Prostate gland (tissue), 2 donors: Measurements from ENCODE around the gene PPARA.

ENCODE experiments used
- POLR2A ChIP-seq: fragments of 450-650 bp; IDR thresholded peaks from one replicate; pipeline ENCODE4 v1.6.1; 2016; ENCODE audit warnings: antibody characterized with exemption, mild to moderate bottlenecking
- POLR2AphosphoS5 ChIP-seq: sonication (generic); formaldehyde crosslinking; IDR thresholded peaks from one replicate; pipeline ENCODE4 v1.6.1; 2017; ENCODE audit warnings: antibody characterized with exemption
- TF ChIP-seq, protein P1 (sequence below), 4 experiments: fragments of 200-600 bp in 2 of 4; fragments of 450-650 bp in 2 of 4; sonication (generic) in 2 of 4; IDR thresholded peaks; 1 replicate in 3 of 4; 2 replicates in 1 of 4; pipeline ENCODE4 v1.5.1; 2016 to 2019; ENCODE audit warnings: antibody characterized with exemption in 4 of 4, mild to moderate bottlenecking in 2 of 4, moderate library complexity in 2 of 4

DNA sequence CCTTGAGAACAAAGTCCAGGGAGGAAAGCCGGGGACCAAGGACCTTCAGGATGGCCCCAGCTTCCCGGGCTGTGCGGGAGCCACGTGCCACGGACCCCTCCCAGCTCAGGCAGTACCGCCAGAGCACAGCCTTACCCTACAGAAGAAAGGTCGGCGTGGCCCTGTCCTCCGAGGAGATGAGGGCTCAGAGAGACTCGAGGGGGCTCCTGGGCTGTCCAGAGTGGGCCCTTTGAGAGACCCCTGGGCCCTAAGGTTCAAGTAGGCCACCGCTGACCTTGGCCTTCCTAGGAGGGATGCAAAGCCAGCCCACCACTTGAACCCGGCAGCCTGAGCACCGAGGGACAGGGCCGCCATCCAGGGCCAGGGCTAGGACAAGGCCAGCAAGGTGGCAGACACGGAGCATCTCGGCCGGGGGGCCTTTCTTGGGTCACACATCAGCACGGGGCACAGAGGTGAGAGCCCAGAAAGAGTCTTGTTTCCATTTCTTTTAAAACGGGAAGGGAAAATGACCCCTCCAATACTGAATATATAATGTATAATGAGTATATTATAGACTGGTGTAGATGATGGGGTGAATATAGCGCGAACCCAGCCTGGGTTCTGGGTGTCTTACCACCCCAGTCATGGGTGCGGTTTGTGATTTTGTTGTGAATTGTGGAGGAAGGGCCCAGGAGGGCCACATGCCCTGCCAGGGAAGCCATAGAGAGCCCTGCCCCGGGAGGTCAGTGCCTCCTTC, 34.4 kb upstream of the PPARA start:
- TF ChIP-seq, protein P1, sequence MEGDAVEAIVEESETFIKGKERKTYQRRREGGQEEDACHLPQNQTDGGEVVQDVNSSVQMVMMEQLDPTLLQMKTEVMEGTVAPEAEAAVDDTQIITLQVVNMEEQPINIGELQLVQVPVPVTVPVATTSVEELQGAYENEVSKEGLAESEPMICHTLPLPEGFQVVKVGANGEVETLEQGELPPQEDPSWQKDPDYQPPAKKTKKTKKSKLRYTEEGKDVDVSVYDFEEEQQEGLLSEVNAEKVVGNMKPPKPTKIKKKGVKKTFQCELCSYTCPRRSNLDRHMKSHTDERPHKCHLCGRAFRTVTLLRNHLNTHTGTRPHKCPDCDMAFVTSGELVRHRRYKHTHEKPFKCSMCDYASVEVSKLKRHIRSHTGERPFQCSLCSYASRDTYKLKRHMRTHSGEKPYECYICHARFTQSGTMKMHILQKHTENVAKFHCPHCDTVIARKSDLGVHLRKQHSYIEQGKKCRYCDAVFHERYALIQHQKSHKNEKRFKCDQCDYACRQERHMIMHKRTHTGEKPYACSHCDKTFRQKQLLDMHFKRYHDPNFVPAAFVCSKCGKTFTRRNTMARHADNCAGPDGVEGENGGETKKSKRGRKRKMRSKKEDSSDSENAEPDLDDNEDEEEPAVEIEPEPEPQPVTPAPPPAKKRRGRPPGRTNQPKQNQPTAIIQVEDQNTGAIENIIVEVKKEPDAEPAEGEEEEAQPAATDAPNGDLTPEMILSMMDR (IDR thresholded peaks at IDR 0.05) = no peak
- TF ChIP-seq POLR2AphosphoS5 = no peak
- TF ChIP-seq POLR2A = no peak
